ENCODE results near the gene SLC9A9. TPM values are rescaled to one million over a fixed set of nuclear protein-coding genes. Genes with fewer than 3 reads are reported as not detected.

The SLC9A9 gene
- polyA plus RNA-seq, 1 of the 3 experiments (the other 2 are of a cell fraction): 0.05 TPM

- TF ChIP-seq FOXJ3 (CRISPR knock-in tag; IDR thresholded peaks at IDR 0.05): no peak
- no peak for TF ChIP-seq USF1 (IDR thresholded peaks at IDR 0.05; ENCODE audit: borderline replicate concordance, low read depth)
- TF ChIP-seq TAF1 (IDR thresholded peaks at IDR 0.05; ENCODE audit: borderline replicate concordance, low read depth, low read length): no peak
- no peak for TF ChIP-seq REST (IDR thresholded peaks at IDR 0.05; ENCODE audit: low read depth, low read length)
Observed at GRCh38 chr3:143825513-143825912, 22.8 kb downstream of the SLC9A9 start (continued).

- Histone ChIP-seq H3F3A (replicated peaks; ENCODE audit: insufficient read depth) (no peaks in the 10 kb centered on the region), H4K20me1 (ENCODE audit: insufficient read depth) (no peaks in the 10 kb centered on the region), H2AFZ (ENCODE audit: low read depth) (no peak overlapping the region), H3K4me1 (ENCODE audit: control insufficient read depth in 1 of 2, insufficient read depth in 2 of 2, low read depth in 1 of 2, low read length in 1 of 2) (no peaks in the 10 kb centered on the region), H3K27ac (ENCODE audit: low read depth in 2 of 2, low read length in 1 of 2) (no peak overlapping the region), H3K4me2 (no peak overlapping the region), H3K9ac (no peak overlapping the region), H3K4me3 (ENCODE audit: low read depth in 2 of 2, low read length in 1 of 2) (no peak overlapping the region), H3K79me2 (ENCODE audit: insufficient read depth) (no peaks in the 10 kb centered on the region), H3K36me3 (replicated peaks in 1 of 2; ENCODE audit: control insufficient read depth in 1 of 2, insufficient read depth in 2 of 2, low read length in 1 of 2) (no peaks in the 10 kb centered on the region), H3K9me3 (no peaks in the 10 kb centered on the region), H3K27me3 (ENCODE audit: insufficient read depth) (no peaks in the 10 kb centered on the region), H3K9me2 (no peaks in the 10 kb centered on the region)
- ChIA-PET POLR2A (no interaction called here), CTCF (no interaction called here)
- TF ChIP-seq CTCF (IDR thresholded peaks at IDR 0.05) (no peak), EZH2phosphoT487 (IDR thresholded peaks at IDR 0.05; ENCODE audit: borderline replicate concordance, low read depth) (no peak), USF1 (IDR thresholded peaks at IDR 0.05; ENCODE audit: borderline replicate concordance, low read depth) (no peak), JUND (IDR thresholded peaks at IDR 0.05) (no peak), GABPA (IDR thresholded peaks at IDR 0.05; ENCODE audit: low read depth) (no peak), FOXM1 (IDR thresholded peaks at IDR 0.05; ENCODE audit: low read depth) (no peak), ZBTB33 (IDR thresholded peaks at IDR 0.05; ENCODE audit: borderline replicate concordance, low read depth) (no peak), RAD21 (IDR thresholded peaks at IDR 0.05; ENCODE audit: low read length) (no peak), USF2 (IDR thresholded peaks at IDR 0.05; ENCODE audit: borderline replicate concordance, low read depth, low read length) (no peak), MXI1 (IDR thresholded peaks at IDR 0.05; ENCODE audit: low read depth, low read length) (no peak), NFIC (IDR thresholded peaks at IDR 0.05; ENCODE audit: borderline replicate concordance) (no peak), GATA2 (CRISPR knock-in tag; IDR thresholded peaks at IDR 0.05) (no peak), FOXJ3 (CRISPR knock-in tag; IDR thresholded peaks at IDR 0.05) (no peak), SMC3 (IDR thresholded peaks at IDR 0.05; ENCODE audit: low read depth, low read length) (no peak), CHD2 (IDR thresholded peaks at IDR 0.05; ENCODE audit: low read length, partially characterized antibody) (no peak), SIN3A (IDR thresholded peaks at IDR 0.05; ENCODE audit: borderline replicate concordance, low read depth, low read length) (no peak), RCOR1 (IDR thresholded peaks at IDR 0.05; ENCODE audit: low read length) (no peak)
- no peak for DNase-seq
- 6% methylated on average over 3 of the region's 3 CpGs for WGBS (ENCODE audit: low lambda C conversion rate)
Observed at GRCh38 chr3:143824735-143825385, 23.4 kb downstream of the SLC9A9 start.

Measured in SK-N-SH (cell line).